Pancreas (tissue), 10 donors: ENCODE data around the gene ABCA2. TPM values are rescaled to one million over a fixed set of nuclear protein-coding genes. Genes with fewer than 3 reads are reported as not detected.
A peak's percentile ranks its signal among the peaks of the same experiment; 100 is the strongest.

ENCODE experiments used
- ATAC-seq, 4 donors: fragments of 200-7000 bp; cut with Tn5 transposase; one replicate each; pipeline versions ENCODE4 v1.8.0 to v1.9.1; 2020; ENCODE audit warnings: mild to moderate bottlenecking in 4 of 4, moderate library complexity in 4 of 4
- DNase-seq, 6 donors: peaks; one replicate each; pipeline ENCODE4 v3.0.0-alpha.2; 2020
- FAIRE-seq: peaks from 2 replicates; lab custom pipeline; 2012; peaks lifted over from hg19 to GRCh38; lab: Jason Lieb, UNC
- H3K27ac ChIP-seq, 4 donors: fragments of 200-600 bp; sonication (generic); 1 replicate in 3 of 4; 2 replicates in 1 of 4; pipeline versions ENCODE4 v1.5.0 to v1.8.0; 2020
- H3K27me3 ChIP-seq, 4 donors: fragments of 200-600 bp; one replicate each; pipeline ENCODE4 v1.8.0; 2021
- H3K36me3 ChIP-seq, 3 donors: fragments of 200-600 bp; sonication (generic) in 1 of 3; one replicate each; pipeline versions ENCODE4 v1.5.0 to v1.8.0; 2020 to 2021
- H3K4me1 ChIP-seq, 3 donors: fragments of 200-600 bp; one replicate each; pipeline ENCODE4 v1.8.0; 2021
- H3K4me3 ChIP-seq, 4 donors: fragments of 200-600 bp; sonication (generic) in 2 of 4; one replicate each; pipeline versions ENCODE4 v1.5.0 to v1.8.0; 2020 to 2021
- H3K9me3 ChIP-seq, 4 donors: fragments of 200-600 bp; one replicate each; pipeline ENCODE4 v1.8.0; 2021
- CTCF ChIP-seq, 4 donors: fragments of 200-600 bp; sonication (generic) in 3 of 4; IDR thresholded peaks; one replicate each; pipeline versions ENCODE4 v1.5.0 to v1.8.0; 2021; ENCODE audit warnings: antibody characterized with exemption in 4 of 4
- WGBS, 2 donors: extraction: QIAGEN DNeasy Blood & Tissue Kit; methylation state at CpG; one replicate each; pipeline ENCODE4 v1.1.7; 2013; 5-methylcytosine and 5-hydroxymethylcytosine counted together
- intact Hi-C, 3 donors: fragments of 100-400 bp; cut with DNase I; formaldehyde crosslinking; loops; one replicate each; pipeline versions ENCODE4 v1.11.1 to v1.14.2; 2022
- polyA plus RNA-seq, 2 donors: library from polyadenylated mRNA; stranded (reverse); fragments of 200-250 nt; gene quantifications; one replicate each; pipeline ENCODE4 v1.2.3, GENCODE V29; 2013
- total RNA-seq, 6 donors: library from RNA; stranded (reverse); fragmentation: NEBNext Ultra II Directional in 4 of 6; extraction: Animal tissue kit (Norgen Biotek cat#: 25700) in 4 of 6; gene quantifications; one replicate each; pipeline versions ENCODE4 v1.2.1 to v1.2.4, GENCODE V29; 2021 to 2023
- donor health status: healthy with polysubstance abuse.
- donor health status: DM: no; HTN: no; CAD: no; lungs with moderate emphysema.
- donor health status: DM: no; HTN: no; CAD: no.
- donor health status: control.
- donor health status: control.
- donor health status: Bipolar disorder and iron deficiency.
- donor health status: DM: yes; HTN: yes; CAD: no.
- donor health status: DM: no; HTN: no; CAD: no.
- donor health status: DM: no; HTN: no; CAD: no.
- donor health status: DM: yes; HTN: yes; CAD: no.

The ABCA2 gene
- total RNA-seq (10 to 100 TPM; 16.2 to 32.6 (median 25.4) TPM), polyA plus RNA-seq (10 to 100 TPM; 70.4 to 80.0 TPM)

GRCh38 chr9:137027369-137028262 is at the start of gene ABCA2:
TSS of gene ABCA2 (minus strand) at chr9:137028237. CDS start at chr9:137028140, 97 bp downstream.
- Histone ChIP-seq H3K4me1 (peaks cover 15 to 21% (median 17%) of the 10 kb centered on the region in 3 donors), H3K4me3 (peak within 1 kb of the TSS; percentile 49 to 68 (median 58)), H3K27ac (peak within 1 kb of the TSS; percentile 13 to 54 (median 30)), H3K9me3 (no peaks in the 10 kb centered on the region), H3K27me3 (no peaks in the 10 kb centered on the region), H3K36me3 (no peaks in the 10 kb centered on the region)
- intact Hi-C loops = loop anchor here in 1 of 3 donors (10.0 kb wide), 1 partner anchor 73 kb away; the partner anchor contains the start of gene LCN12
- WGBS, 2 donors = 3% methylated on average over 48 to 95 of the region's 95 CpGs
- FAIRE-seq = no peak
- TF ChIP-seq CTCF (IDR thresholded peaks at IDR 0.05) = no peak
- ATAC-seq = no peak
- no peak for DNase-seq

- DNase-seq (peak; percentile 62 to 90 (median 78)), FAIRE-seq (no peak), ATAC-seq (peak; percentile 52 to 77 (median 66))
- intact Hi-C loops = no loop called here
- Histone ChIP-seq H3K4me3 (peak within 1 kb of the TSS; percentile 47 to 67 (median 52)), H3K9me3 (no peaks in the 10 kb centered on the region), H3K27me3 (no peaks in the 10 kb centered on the region), H3K36me3 (no peaks in the 10 kb centered on the region), H3K4me1 (peaks cover 0 to 8% (median 0%) of the 10 kb centered on the region in 3 donors), H3K27ac (peak within 1 kb of the TSS in 1 of 4 donors; percentile 38)
- WGBS, 2 donors = 2 to 5% methylated on average over 32 to 84 of the region's 87 CpGs
- no peak for TF ChIP-seq CTCF (IDR thresholded peaks at IDR 0.05)
Observed at GRCh38 chr9:137077010-137077747, 49.1 kb upstream of the ABCA2 start, which contains the start of gene UAP1L1. TSS of gene UAP1L1 (plus strand) at chr9:137077517. CDS start at chr9:137077533, 16 bp downstream.

- Histone ChIP-seq H3K4me3 (peak overlapping the region in 2 of 4 donors; percentile 47 to 67), H3K36me3 (no peaks in the 10 kb centered on the region), H3K27me3 (no peaks in the 10 kb centered on the region), H3K4me1 (peaks cover 0 to 8% (median under 1%) of the 10 kb centered on the region in 3 donors), H3K9me3 (no peaks in the 10 kb centered on the region), H3K27ac (peak overlapping the region in 1 of 4 donors; percentile 38)
- intact Hi-C loops = no loop called here
- no peak for FAIRE-seq
- WGBS, 2 donors = 73% methylated on average over 15 of the region's 15 CpGs
- ATAC-seq = no peak
- TF ChIP-seq CTCF (IDR thresholded peaks at IDR 0.05) = no peak
- no peak for DNase-seq
Observed at GRCh38 chr9:137076636-137077009, 48.6 kb upstream of the ABCA2 start.

GRCh38 chr9:137075275-137075775 is 47.3 kb upstream of the ABCA2 start:
- intact Hi-C loops = no loop called here
- TF ChIP-seq CTCF (IDR thresholded peaks at IDR 0.05) = no peak
- no peak for FAIRE-seq
- no peak for DNase-seq
- no peak overlapping the region for H3K27ac ChIP-seq
- H3K9me3 ChIP-seq = no peaks in the 10 kb centered on the region
- no peaks in the 10 kb centered on the region for H3K36me3 ChIP-seq
- peaks cover 0 to 16% (median 8%) of the 10 kb centered on the region in 3 donors for H3K4me1 ChIP-seq
- WGBS, 2 donors = 79 to 85% methylated on average over 12 of the region's 12 CpGs
- ATAC-seq = no peak
- H3K27me3 ChIP-seq = no peaks in the 10 kb centered on the region
- H3K4me3 ChIP-seq = no peak overlapping the region
